ENCODE measurements around the gene BORCS8. TPM values are rescaled to one million over a fixed set of nuclear protein-coding genes. Genes with fewer than 3 reads are reported as not detected.

The BORCS8 gene
- total RNA-seq, 6 experiments from 2014 or later: 33.9 to 43.2 (median 38.6) TPM

DNA sequence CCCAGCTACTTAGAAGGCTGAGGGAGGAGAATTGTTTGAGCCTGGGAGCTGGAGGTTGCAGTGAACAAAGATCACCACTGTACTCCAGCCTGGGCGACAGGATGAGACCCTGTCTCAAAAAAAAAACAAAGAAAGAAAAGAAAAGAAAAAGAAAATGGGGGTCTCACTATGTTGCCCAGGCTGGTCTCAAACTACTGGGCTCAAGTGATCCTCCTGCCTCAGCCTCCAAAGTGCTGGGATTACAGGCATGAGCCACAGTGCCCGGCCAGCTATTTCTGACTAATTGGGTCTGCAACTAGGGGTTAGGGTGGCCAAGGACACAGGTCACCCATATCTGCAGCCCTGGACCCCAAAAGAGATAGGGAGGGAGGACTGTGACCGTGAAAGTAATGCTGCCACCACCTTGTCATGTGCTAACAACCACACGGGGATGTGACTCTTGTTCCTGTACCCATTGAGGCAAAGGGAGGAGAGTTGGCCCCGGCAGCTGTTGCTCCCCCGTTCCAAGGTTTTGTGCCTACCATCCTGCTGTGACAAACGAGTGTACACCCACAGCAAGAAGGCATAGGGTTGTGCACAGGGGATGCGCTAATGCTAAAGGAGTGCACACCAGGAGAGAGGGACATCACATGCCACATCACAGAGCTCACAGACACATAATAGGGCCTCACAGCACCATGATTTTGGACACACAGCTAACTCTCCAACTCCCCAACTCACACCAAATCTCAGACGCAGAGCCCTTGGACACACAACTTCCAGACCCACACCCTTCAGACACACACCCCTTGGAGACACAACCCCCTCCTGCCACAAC lies 22.5 kb downstream of the BORCS8 start:
- no peak for DNase-seq
- no peaks in the 10 kb centered on the region; the same call in 1 of the 2 replicates for H3K27me3 Mint-ChIP-seq (ENCODE audit: insufficient read depth)
- TF ChIP-seq, protein P1, sequence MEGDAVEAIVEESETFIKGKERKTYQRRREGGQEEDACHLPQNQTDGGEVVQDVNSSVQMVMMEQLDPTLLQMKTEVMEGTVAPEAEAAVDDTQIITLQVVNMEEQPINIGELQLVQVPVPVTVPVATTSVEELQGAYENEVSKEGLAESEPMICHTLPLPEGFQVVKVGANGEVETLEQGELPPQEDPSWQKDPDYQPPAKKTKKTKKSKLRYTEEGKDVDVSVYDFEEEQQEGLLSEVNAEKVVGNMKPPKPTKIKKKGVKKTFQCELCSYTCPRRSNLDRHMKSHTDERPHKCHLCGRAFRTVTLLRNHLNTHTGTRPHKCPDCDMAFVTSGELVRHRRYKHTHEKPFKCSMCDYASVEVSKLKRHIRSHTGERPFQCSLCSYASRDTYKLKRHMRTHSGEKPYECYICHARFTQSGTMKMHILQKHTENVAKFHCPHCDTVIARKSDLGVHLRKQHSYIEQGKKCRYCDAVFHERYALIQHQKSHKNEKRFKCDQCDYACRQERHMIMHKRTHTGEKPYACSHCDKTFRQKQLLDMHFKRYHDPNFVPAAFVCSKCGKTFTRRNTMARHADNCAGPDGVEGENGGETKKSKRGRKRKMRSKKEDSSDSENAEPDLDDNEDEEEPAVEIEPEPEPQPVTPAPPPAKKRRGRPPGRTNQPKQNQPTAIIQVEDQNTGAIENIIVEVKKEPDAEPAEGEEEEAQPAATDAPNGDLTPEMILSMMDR (IDR thresholded peaks at IDR 0.05): no peak
- no peak overlapping the region for H3K27ac Mint-ChIP-seq
- H3K36me3 Mint-ChIP-seq (ENCODE audit: low read depth): no peaks in the 10 kb centered on the region
- H3K4me1 Mint-ChIP-seq (ENCODE audit: low read depth): no peaks in the 10 kb centered on the region
- H3K9me3 Mint-ChIP-seq: no peaks in the 10 kb centered on the region
- H3K4me3 Mint-ChIP-seq: no peak overlapping the region

DNA sequence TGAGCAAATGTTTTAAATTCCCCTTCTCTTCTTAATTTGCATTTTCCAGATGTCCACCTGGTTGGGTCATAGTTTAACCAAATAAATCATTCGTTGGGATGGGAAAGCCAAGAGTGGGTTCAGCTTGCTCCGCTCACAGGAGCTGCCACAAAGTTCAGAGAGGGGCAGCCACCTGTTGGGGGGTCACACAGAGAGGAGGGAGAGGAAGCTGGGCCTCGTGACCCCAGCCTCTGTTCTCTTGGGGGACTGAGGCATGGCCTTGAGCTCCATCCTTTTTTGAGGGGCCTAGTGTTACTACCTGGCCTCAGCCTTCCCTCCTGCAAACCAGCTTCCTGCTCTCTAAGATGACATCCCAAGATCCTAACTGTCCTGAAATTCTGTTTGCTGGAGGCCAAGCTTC lies 24.3 kb downstream of the BORCS8 start:
- DNase-seq: no peak
- no peak overlapping the region for H3K27ac Mint-ChIP-seq
- TF ChIP-seq, protein P1 (IDR thresholded peaks at IDR 0.05): no peak
- no peaks in the 10 kb centered on the region for H3K9me3 Mint-ChIP-seq
- no peaks in the 10 kb centered on the region for H3K4me1 Mint-ChIP-seq (ENCODE audit: low read depth)
- H3K27me3 Mint-ChIP-seq (ENCODE audit: insufficient read depth): no peaks in the 10 kb centered on the region; the same call in 1 of the 2 replicates
- H3K4me3 Mint-ChIP-seq: no peak overlapping the region
- H3K36me3 Mint-ChIP-seq (ENCODE audit: low read depth): no peaks in the 10 kb centered on the region

DNA sequence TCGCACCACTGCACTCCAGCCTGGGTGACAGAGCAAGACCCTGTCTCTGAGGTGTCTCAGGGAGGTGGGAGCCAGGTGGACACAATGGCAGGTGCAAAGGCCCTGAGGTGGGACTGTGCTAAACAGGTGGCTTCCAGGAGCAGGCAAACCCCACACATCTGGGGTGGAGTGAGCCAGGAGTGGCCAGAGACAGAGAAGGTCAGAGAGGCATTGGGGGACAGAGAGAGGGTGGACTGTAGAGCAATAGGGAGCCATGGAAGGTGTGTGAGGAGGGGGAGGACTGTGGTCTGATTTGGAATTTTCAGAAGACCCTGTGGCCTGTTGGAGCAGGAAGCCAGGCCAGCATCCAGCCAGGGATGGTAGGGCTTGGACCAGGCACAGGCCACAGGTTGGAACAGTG lies 26.6 kb downstream of the BORCS8 start:
- Mint-ChIP-seq H3K36me3 (ENCODE audit: low read depth) (no peaks in the 10 kb centered on the region), H3K9me3 (no peaks in the 10 kb centered on the region), H3K27ac (no peak overlapping the region), H3K27me3 (ENCODE audit: insufficient read depth) (no peaks in the 10 kb centered on the region; the same call in 1 of the 2 replicates), H3K4me1 (ENCODE audit: low read depth) (no peaks in the 10 kb centered on the region), H3K4me3 (no peak overlapping the region)
- DNase-seq: no peak
- TF ChIP-seq, protein P1 (IDR thresholded peaks at IDR 0.05): no peak

DNA sequence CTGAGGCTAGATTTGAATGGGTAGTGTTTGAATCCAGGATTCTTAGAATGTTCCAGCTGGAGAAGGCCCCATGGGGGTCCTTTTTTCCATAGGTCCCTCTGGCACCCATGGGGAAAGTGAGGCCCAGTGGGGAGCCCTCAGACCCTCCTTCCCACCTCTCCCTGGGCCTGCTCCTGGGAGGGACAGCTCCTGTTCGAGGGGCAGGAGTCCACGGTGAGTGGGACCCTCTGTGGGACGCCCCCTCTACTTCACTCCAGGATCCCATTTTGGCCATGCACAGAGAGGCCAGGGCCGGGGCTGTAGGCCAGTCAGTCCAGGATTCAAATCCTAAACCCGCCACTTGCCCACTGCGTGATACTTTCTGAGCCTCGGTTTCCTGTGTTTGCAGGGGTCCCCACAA lies 29.5 kb downstream of the BORCS8 start:
- Mint-ChIP-seq H3K9me3 (no peaks in the 10 kb centered on the region), H3K4me1 (ENCODE audit: low read depth) (no peaks in the 10 kb centered on the region), H3K27me3 (ENCODE audit: insufficient read depth) (no peaks in the 10 kb centered on the region), H3K4me3 (no peak overlapping the region), H3K27ac (no peak overlapping the region), H3K36me3 (ENCODE audit: low read depth) (no peaks in the 10 kb centered on the region)
- TF ChIP-seq, protein P1 (IDR thresholded peaks at IDR 0.05): no peak
- no peak for DNase-seq

DNA sequence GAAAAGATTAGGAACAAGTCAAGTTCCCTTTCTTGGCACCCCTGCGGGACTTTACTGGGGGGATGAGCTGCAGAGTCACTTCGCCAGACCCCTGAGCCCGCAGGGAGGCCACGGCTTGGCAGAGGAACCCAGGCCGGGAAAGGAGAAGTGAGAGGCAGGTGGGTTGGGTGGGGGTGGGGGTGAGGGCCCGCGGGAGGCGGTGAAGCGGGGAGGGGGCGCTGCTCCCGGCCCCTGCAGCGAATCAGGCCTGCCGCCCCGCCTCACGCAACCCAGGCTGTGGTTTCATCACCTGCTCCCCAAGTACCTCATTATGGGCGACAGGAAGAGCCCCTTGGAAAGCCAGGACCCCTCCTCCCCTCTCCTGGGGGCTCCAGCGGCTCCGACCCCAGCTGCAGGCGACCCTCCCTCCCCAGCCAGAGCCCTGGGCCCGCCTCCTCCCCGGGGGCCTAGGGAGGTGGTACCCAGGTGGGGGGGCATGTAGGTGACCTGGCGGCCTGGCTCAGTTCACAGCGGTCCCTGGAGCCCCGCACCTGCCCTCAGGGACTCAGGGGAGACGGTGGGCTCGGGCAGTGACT lies 31.4 kb downstream of the BORCS8 start:
- no peak overlapping the region for H3K27ac Mint-ChIP-seq
- no peak for DNase-seq
- TF ChIP-seq, protein P1 (IDR thresholded peaks at IDR 0.05): no peak
- H3K27me3 Mint-ChIP-seq (ENCODE audit: insufficient read depth): no peaks in the 10 kb centered on the region; the same call in 1 of the 2 replicates
- peaks cover 5% of the 10 kb centered on the region; the same call in 1 of the 2 replicates for H3K36me3 Mint-ChIP-seq (ENCODE audit: low read depth)
- no peak overlapping the region for H3K4me3 Mint-ChIP-seq
- peaks cover 3% of the 10 kb centered on the region; the same call in 1 of the 2 replicates for H3K9me3 Mint-ChIP-seq
- H3K4me1 Mint-ChIP-seq (ENCODE audit: low read depth): no peaks in the 10 kb centered on the region

All from HFFc6 (cell line).